GM19324 (cell line): ENCODE measurements around the gene ZBTB49.

Experiments used
- ATAC-seq: cut with Tn5 transposase; IDR thresholded peaks from one replicate; pipeline ENCODE4 v1.9.1; 2021; ENCODE audit warnings: mild to moderate bottlenecking, moderate library complexity; ENCODE audit not compliant: unreplicated experiment, low FRiP score

ZBTB49 gene

DNA sequence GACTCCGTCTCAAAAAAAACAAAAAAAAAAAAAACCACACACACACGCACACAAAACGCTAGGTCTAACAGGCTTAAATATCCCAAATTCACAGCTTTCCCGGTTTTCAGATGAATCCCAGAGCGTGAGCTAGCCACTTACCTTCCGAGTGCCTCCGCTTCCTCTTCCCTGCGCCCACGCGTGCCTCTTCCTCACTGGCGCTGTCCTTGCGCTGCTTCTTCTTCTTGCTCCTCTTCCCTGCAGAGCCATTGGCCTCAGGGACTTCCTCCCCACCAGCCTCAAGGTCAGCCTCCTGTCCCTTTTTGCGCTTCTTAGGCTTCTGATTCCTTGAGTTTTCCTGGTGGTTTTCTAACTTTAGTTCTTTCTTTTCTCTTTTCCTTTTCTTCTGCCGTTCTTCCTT lies 15.8 kb upstream of the ZBTB49 start:
- ATAC-seq = no peak

DNA sequence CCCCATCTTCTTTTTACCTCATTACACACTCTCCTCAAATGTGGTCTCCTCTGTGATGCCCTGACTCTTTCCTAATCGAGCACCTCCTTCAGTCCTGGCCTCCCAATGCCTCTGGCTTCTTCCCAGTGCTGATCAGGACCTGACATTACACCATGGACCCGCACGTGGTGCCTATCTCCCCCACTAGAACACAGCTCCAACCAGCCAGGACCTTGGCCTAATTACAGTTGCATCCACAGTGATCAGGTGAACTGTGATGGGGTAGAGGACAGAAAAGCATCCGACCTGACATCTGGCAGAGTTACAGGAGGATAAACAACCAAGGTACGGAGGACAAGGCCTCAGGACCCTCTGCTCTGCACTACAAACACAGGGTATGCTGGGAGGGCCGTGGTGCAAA lies 12.5 kb upstream of the ZBTB49 start:
- no peak for ATAC-seq

DNA sequence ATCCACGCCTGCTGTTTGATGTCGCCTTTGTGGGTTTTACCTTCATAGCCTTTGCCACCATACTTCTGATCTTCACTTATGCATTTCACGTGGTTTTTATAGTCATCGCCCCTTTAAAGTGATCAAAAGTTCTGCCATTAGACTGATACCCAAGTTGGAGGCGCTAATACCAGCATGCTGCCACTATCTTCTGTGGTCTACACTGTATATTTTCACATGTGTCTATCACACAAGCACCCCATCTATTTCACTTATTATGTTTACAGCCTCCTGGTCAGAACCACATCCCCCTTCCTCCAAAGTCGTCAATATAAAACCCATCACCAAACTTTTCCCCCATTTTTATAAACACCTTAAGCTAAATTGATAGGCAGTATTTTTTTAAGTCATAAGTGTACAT lies 8.3 kb upstream of the ZBTB49 start:
- no peak for ATAC-seq

DNA sequence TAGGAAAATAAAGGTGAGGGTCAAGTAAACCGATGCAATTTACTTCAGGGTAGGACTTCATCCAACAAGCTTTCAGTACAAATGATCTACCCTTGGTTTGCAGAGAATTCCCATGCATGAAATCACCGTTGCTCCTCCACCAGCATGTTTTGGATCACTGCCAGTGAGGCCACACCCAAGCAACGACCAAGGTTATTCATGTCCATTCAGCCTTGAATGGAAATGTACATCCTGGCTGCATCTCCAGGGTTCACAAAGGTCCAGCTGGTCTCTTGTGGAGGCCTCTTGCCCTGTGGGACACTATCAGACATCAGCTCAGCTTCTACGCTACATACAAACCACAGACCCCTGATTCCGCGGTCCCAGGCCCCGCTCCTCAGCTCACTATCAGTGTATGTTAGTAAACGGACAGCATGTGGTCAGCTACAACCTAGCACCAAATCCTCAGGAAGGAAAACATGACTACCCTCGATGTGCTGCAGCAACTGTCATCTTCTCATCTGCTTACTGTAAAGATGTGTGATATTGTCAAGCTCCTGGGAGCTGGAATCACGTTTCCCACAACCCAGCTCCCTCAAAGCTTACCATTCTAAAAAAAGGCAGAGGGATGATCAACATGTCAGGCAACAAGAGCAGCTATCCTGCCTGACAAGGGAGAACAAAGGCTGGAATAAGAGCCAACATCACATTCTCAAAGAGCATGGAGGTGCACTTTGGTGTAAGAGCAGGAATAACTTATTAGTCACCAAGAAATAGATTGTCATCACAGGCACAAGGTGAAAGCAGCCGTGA lies 5.0 kb upstream of the ZBTB49 start:
- ATAC-seq = no peak

DNA sequence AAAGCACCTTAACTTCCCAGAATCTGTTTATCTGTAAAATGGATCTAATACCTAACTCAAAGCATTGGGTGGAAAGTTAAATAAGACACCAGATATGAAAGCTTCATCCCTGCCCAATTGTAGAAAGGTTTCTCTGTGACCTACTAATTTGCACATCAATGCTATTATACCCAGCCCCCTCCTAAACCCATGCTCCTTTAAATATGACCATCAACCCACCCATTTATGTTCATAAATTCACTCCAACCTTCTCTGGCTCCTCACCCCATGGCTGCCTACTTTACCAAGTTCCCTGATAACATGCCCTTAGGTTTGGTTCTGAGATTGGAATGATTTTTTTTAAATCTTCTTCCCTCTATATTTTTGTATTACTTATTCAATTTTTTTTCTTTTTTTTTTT lies 2.0 kb upstream of the ZBTB49 start:
- ATAC-seq = no peak

DNA sequence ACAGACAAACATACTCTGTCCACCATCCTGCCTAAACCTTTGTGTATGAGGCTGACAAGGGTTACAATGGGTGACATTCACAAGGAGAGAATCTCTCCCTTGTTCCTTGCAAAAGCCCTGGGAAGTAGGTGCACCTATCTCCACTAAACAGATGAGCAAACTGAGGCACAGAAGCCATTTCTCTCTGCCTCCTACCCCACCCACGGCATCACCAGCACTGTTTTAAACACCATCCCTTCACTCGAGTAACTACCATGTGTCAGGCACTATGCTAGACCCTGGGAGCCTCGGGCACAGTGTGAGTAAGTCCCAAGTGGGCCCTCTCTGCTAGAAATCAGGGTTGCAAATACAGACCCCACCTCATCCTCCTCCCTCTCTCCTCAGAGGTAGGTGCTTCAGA lies 996 bp upstream of the ZBTB49 start:
- ATAC-seq = no peak

DNA sequence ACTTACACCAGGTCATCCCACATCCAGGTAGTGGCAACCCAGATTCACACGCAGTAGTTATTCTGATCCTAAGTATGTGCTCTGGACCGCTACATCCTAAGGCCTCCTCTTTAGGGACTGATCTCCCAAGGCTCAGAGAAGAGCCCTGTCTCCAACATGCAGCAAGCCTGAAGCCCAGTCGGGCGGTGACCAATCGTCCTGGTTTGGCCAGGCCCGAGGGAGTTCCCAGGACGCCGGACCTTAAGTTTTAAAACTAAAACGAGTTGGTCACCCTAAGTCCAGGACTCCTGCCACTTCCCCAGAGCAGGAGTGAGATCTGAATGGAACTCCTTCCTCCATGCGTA lies 482 bp upstream of the ZBTB49 start:
- peak; percentile 8 for ATAC-seq

DNA sequence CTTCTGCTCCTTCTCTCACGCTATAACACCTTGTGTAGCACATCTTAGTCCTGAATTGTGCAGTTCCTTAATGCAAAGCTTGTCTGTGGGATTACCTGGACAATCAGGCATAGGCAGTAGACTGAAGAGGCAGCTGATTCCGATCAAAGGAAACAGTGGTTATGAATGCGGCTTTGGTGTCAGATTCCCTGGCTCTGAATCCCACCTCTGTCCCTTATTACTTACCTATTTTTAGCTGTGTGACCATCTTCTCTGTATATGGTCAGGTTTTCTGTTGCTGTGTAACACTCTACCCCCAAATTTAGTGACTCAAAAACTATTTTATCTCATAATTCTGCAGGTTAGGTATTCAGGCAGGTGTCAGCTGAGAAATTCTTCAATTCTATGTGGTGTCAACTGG lies 3.2 kb downstream of the ZBTB49 start:
- ATAC-seq = no peak

DNA sequence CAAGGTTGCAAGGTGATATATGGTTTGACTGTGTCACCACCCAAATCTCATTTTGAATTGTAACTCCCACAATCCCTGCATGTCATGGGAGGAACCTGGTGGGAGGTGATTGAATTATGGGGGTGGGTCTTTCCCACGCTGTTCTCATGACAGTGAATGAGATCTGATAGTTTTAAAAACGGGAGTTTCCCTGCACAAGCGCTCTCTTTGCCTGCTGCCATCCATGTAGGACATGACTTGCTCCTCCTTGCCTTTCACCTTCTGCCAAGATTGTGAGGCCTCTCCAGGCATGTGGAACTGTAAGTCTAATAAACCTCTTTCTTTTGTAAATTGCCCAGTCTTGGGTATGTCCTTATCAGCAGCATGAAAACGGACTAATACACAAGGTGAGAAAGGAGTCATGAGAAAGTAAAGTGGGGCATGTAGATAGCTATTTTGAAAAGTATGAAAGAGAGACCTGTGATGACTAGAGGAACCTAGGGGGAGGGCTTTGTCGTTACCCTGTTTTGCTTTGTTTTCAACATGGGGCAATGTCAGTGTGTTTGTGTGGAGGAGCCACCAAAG lies 6.3 kb downstream of the ZBTB49 start:
- no peak for ATAC-seq

DNA sequence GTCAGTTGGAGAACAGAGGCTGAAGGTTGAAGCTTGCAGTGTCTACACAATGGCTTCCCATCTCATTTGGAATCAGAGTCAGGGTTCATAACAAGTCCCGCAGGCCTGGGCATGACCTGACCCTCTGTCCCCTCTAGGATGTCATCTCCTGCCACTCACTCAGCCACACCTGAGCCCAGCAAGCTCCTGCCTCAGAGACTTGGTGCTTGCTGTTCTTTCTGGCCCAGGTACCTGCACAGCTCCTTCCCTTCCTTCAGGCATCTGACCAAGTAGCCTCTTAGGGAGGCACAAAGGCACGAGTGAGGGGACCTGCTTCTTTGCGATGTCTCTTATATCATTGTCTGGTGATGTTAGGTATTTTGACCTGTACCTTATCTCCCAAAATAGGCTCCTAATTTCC lies 9.0 kb downstream of the ZBTB49 start:
- ATAC-seq = no peak

DNA sequence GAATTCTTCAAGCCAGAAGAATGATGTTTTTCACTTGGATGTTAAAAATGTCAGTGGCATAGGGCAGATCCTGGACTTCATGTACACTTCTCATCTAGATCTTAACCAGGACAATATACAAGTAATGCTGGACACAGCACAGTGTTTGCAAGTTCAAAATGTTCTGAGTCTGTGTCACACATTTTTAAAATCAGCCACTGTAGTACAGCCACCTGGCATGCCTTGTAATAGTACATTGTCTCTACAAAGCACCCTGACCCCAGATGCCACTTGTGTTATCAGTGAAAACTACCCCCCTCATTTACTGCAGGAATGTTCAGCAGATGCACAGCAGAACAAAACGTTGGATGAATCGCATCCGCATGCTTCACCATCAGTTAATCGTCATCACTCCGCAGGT lies 11.9 kb downstream of the ZBTB49 start:
- ATAC-seq = no peak

DNA sequence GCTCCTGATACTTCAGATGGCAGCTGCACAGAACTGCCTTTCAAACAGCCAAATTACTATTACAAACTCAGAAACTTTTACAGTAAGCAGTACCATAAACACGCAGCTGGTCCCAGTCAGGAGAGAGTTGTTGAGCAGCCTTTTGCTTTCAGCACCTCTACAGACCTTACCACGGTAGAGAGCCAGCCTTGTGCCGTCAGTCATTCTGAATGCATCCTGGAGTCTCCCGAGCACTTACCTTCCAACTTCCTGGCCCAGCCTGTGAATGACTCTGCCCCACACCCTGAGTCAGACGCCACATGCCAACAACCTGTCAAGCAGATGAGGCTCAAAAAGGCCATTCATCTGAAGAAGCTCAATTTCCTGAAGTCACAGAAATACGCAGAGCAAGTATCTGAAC lies 12.4 kb downstream of the ZBTB49 start:
- ATAC-seq = no peak

DNA sequence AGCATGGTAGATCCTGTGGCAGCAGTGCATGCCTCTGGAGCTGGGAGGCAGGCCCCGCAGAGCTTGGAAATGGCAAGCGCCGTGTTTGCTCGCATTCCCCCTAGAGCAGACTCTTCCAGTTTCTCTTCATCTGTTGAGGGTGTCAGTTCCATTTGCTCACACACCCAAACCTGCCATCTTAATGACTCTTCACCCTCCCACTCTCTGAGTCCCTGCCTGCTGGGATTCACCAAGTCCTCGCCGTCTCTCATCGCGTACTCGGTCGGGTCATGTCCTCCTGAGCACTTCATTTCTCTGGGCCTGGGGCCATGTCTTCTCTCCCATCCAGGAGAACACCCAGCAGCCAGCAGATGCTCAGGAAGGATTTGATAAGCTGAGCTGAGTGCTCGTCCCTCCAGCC lies 16.9 kb downstream of the ZBTB49 start:
- ATAC-seq = no peak

DNA sequence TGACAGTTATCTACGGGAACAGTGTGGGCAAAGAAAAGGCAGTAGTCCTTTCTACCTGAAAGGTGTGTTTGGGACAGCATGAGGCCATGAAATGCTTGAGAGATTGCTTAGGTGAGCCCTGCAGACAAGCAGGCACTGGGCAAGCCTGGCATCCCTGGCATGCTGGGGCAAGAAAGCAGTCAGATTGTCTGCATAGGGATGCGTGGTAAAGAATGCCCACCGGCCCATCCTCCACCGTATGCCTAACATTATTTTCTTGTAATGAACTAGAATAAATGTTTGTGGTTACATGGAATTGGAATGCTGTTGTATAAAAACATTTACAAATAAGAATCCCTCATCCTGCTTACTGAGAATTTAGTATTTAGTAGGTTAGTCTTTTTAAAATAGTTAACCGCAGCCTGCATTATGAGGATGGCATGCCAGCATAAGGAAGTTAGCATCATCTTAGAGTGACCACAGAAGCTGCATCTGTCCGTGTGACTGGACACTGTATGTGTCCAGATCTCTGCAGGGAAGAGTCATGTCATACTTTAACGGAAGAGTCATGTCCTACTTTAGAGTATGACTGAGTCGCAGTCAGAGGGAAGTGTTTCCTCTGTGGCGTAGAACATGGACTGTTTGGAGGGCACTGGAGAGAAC lies 18.9 kb downstream of the ZBTB49 start:
- ATAC-seq = no peak

DNA sequence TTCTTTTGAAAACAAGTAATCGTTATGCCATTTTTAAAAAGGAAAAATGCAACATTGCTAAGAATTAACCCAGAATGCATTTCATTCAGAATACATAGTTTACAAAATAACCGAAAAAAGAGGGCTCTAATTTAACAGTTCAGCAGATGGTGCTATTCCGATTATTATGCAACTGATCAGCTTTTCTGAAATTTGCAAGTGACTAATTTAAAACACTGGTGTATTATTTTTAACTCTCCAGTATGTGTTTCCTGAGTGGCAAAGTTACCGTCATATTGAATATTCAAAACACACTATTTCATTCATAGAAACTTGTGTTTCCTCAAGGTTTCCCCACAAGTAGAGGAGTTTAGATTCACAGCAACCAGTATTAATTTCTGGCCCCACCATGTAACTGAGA lies 21.1 kb downstream of the ZBTB49 start:
- no peak for ATAC-seq

DNA sequence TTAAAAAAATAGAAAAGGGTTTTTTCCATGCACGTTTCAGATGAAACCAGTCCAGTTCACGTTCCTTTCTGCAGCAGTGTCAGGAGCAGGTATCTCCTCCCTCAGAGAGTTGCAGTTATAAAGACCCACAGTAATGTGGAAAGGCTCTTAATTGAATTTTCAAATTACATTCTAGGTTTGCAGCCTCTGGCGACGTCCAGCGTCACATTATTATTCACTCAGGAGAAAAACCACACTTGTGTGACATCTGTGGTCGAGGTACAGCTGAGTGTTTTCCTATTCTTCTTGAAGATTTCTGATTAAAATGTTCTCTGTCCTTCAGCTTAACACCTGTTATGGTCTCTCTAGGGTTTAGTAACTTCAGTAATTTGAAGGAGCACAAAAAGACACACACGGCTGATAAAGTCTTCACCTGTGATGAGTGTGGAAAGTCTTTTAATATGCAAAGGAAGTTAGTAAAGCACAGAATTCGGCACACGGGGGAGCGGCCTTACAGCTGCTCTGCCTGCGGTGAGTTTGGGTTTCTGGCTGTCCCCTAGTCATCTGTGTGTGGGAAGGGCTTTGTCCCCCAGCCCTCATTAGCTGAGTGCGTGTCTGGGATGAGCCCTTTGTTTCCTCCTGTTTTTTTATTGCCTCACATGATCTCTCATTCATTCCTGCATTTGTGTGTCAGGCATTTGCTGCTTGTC lies 25.6 kb downstream of the ZBTB49 start:
- no peak for ATAC-seq

DNA sequence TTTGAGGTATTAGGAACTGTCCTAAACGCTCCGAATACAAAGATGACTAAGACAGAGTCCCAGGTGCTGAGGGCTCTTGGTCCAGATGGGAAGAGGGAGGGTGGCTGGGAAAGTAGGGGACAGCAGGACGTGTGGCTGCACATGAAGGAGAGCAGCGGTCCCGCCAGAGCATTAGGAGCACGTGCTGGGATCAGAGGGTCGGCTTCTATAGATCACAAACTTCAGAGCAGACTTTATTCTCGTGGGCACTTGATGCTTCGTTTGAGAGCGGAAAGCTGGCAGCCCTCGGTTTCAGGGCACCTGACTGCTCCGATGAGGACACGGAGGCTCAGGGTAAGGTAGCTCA lies 26.1 kb downstream of the ZBTB49 start:
- no peak for ATAC-seq

DNA sequence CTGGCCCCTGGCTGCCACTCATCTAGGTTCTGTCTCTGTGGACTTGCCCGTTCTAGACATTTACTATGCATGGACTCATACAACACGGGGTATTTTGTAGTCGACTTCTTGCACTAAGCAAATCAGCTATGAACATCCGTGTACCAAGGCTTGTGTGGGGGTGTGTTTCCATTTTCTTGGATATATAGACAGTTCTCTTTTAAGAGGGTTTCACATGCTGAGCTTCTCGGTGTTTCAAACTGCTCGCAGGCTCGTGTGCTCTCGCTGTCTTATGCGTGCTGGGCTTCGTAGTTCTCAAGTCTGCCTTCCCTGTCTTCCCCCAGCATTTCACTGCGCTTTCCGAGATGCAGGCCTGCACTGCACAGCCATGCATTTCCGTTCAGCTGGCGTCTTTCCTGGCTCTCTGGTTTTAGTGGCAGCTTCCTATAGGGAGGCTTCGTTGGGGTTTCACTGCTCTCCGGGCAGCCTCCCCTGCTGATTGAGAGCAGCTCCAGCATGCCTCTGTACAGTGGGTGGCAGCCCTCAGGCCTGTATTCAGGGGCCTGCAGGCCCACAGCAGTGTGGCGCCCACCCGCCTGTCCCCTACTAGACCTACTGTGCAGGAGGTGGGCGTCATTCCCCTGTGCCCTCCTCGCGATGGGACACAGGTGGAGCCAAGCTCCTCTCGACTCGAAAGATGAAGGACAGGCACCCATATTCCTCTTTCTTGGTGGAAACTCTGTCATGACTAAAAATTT lies 27.6 kb downstream of the ZBTB49 start:
- no peak for ATAC-seq

DNA sequence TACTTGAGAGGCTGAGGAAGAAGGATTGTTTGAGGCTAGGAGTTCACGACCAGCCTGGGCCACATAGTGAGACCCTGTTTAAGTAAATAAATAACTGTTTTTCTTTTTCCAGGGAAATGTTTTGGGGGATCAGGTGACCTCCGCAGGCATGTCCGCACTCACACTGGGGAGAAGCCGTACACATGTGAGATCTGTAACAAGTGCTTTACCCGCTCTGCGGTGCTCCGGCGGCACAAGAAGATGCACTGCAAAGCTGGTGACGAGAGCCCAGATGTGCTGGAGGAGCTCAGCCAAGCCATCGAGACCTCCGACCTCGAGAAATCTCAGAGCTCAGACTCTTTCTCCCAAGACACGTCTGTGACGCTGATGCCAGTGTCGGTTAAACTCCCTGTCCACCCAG lies 30.5 kb downstream of the ZBTB49 start:
- no peak for ATAC-seq

DNA sequence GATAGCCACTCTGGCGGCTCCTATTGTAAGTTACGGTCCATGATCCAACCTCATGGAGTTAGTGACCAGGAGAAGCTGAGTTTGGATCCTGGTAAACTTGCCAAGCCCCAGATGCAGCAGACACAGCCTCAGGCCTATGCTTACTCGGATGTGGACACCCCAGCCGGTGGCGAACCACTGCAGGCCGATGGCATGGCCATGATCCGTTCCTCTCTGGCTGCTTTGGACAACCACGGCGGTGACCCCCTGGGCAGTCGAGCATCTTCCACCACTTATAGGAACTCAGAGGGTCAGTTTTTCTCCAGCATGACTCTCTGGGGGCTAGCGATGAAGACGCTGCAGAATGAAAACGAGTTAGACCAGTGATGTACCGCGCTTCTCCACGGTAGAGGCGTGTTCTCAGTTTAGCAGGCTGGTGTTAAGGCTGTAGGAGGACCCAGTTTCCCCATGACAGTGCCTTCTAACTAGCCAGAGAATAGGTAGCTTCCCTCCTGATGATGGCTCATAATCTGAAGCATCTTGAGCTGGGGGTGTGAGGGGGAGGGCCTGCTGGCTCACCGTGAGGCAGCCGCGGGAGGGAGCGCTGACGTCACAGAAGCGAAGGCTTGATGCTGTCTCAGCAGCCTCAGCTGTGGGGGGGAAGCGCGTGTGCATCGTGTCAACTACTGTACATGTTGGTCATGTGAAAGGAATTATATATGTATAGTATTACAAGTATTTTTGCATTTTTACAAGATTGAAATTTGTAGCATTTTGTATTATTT lies 31.1 kb downstream of the ZBTB49 start:
- no peak for ATAC-seq
